WTC11 (cell line): ENCODE data around the gene C1S. TPM values are rescaled to one million over a fixed set of nuclear protein-coding genes. Genes with fewer than 3 reads are reported as not detected.

ENCODE experiments used
- ATAC-seq: fragments of 200-7000 bp; cut with Tn5 transposase; 2 replicates; pipeline ENCODE4 v1.10.0; 2021; ENCODE audit warnings: mild to moderate bottlenecking, moderate library complexity
- CTCF ChIA-PET: fragments of 300-600 bp; sonication (Branson Sonifier 250); formaldehyde crosslinking; loops from one replicate; lab custom pipeline; 2021; ENCODE audit warnings: antibody characterized with exemption; lab: Charles Lee
- POLR2A ChIA-PET: fragments of 350-600 bp; sonication (Branson Sonifier 250); formaldehyde crosslinking; loops from one replicate; lab custom pipeline; 2021; ENCODE audit warnings: antibody characterized with exemption; lab: Charles Lee
- DNase-seq: peaks from one replicate; pipeline ENCODE4 v3.0.0; 2021; ENCODE audit warnings: low spot score
- H3K27ac Mint-ChIP-seq: 2 replicates; pipeline ENCODE4 v1.8.0; 2021; ENCODE audit warnings: mixed read lengths
- H3K27me3 Mint-ChIP-seq: 2 replicates; pipeline ENCODE4 v1.8.0; 2021; ENCODE audit warnings: low read depth, mild to moderate bottlenecking, moderate library complexity, mixed read lengths
- H3K36me3 Mint-ChIP-seq: 2 replicates; pipeline ENCODE4 v1.8.0; 2021; ENCODE audit warnings: mixed read lengths
- H3K4me1 Mint-ChIP-seq: 2 replicates; pipeline ENCODE4 v1.8.0; 2022; ENCODE audit warnings: mixed read lengths
- H3K4me3 Mint-ChIP-seq: 2 replicates; pipeline ENCODE4 v1.8.0; 2021; ENCODE audit warnings: mild to moderate bottlenecking, moderate library complexity, mixed read lengths
- H3K9me3 Mint-ChIP-seq: 2 replicates; pipeline ENCODE4 v1.8.0; 2021; ENCODE audit warnings: mixed read lengths
- ATF6 ChIP-seq: sonication (generic); formaldehyde crosslinking; IDR thresholded peaks from 2 replicates; pipeline ENCODE4 v1.8.1; 2023; ENCODE audit warnings: mild to moderate bottlenecking, missing genetic modification reagents
- E2F1 ChIP-seq: sonication (generic); formaldehyde crosslinking; IDR thresholded peaks from 2 replicates; pipeline ENCODE4 v1.8.0; 2022; ENCODE audit warnings: mild to moderate bottlenecking, missing genetic modification reagents
- E2F4 ChIP-seq: sonication (generic); formaldehyde crosslinking; IDR thresholded peaks from 2 replicates; pipeline ENCODE4 v1.8.1; 2022; ENCODE audit warnings: low read depth, mild to moderate bottlenecking, moderate library complexity, missing genetic modification reagents, borderline replicate concordance
- ELF4 ChIP-seq: sonication (generic); formaldehyde crosslinking; IDR thresholded peaks from 2 replicates; pipeline ENCODE4 v1.8.1; 2022; ENCODE audit warnings: low read depth, mild to moderate bottlenecking, moderate library complexity, missing genetic modification reagents
- ETV6 ChIP-seq: sonication (generic); formaldehyde crosslinking; IDR thresholded peaks from 2 replicates; pipeline ENCODE4 v1.8.1; 2022; ENCODE audit warnings: mild to moderate bottlenecking, missing genetic modification reagents
- FOXK1 ChIP-seq: sonication (generic); formaldehyde crosslinking; IDR thresholded peaks from 2 replicates; pipeline ENCODE4 v1.8.0; 2022; ENCODE audit warnings: mild to moderate bottlenecking, moderate library complexity, missing genetic modification reagents
- IRF2 ChIP-seq: sonication (generic); formaldehyde crosslinking; IDR thresholded peaks from 2 replicates; pipeline ENCODE4 v1.8.0; 2022; ENCODE audit warnings: low read depth, missing genetic modification reagents, borderline replicate concordance
- KAT7 ChIP-seq: sonication (generic); formaldehyde crosslinking; IDR thresholded peaks from 2 replicates; pipeline ENCODE4 v1.8.1; 2023; ENCODE audit warnings: missing genetic modification reagents, mild to moderate bottlenecking, borderline replicate concordance
- MAX ChIP-seq: sonication (generic); formaldehyde crosslinking; IDR thresholded peaks from 2 replicates; pipeline ENCODE4 v1.8.0; 2022; ENCODE audit warnings: mild to moderate bottlenecking, missing genetic modification reagents
- MYBL2 ChIP-seq: sonication (generic); formaldehyde crosslinking; IDR thresholded peaks from 2 replicates; pipeline ENCODE4 v1.8.1; 2023; ENCODE audit warnings: mild to moderate bottlenecking, moderate library complexity, missing genetic modification reagents
- NFYB ChIP-seq: sonication (generic); formaldehyde crosslinking; conservative IDR thresholded peaks from 2 replicates; pipeline ENCODE4 v1.8.0; 2022; ENCODE audit warnings: low read depth, missing genetic modification reagents
- PRDM15 ChIP-seq: sonication (generic); formaldehyde crosslinking; IDR thresholded peaks from 2 replicates; pipeline ENCODE4 v1.8.0; 2022; ENCODE audit warnings: missing genetic modification reagents
- TCF7 ChIP-seq: sonication (generic); formaldehyde crosslinking; IDR thresholded peaks from 2 replicates; pipeline ENCODE4 v1.8.0; 2022; ENCODE audit warnings: mild to moderate bottlenecking, low read depth, missing genetic modification reagents, moderate library complexity
- TEAD4 ChIP-seq: sonication (generic); formaldehyde crosslinking; IDR thresholded peaks from 2 replicates; pipeline ENCODE4 v1.8.0; 2022; ENCODE audit warnings: mild to moderate bottlenecking, missing genetic modification reagents
- ZMAT4 ChIP-seq: fragments of 250-450 bp; sonication (Bioruptor Pico); IDR thresholded peaks from 2 replicates; pipeline ENCODE4 v1.9.0; 2021; ENCODE audit warnings: mild to moderate bottlenecking
- ZNF121 ChIP-seq: sonication (generic); formaldehyde crosslinking; IDR thresholded peaks from 2 replicates; pipeline ENCODE4 v1.8.0; 2023; ENCODE audit warnings: missing genetic modification reagents
- ZNF263 ChIP-seq: sonication (generic); formaldehyde crosslinking; IDR thresholded peaks from 2 replicates; pipeline ENCODE4 v1.8.1; 2022; ENCODE audit warnings: low read depth, mild to moderate bottlenecking, moderate library complexity, missing genetic modification reagents
- ZNF281 ChIP-seq: sonication (generic); formaldehyde crosslinking; IDR thresholded peaks from 2 replicates; pipeline ENCODE4 v1.8.0; 2023; ENCODE audit warnings: mild to moderate bottlenecking, missing genetic modification reagents
- ZNF317 ChIP-seq: sonication (generic); formaldehyde crosslinking; IDR thresholded peaks from 2 replicates; pipeline ENCODE4 v1.8.1; 2023; ENCODE audit warnings: low read depth, mild to moderate bottlenecking, moderate library complexity, missing genetic modification reagents, borderline replicate concordance
- ZNF416 ChIP-seq: fragments of 250-450 bp; sonication (Bioruptor Pico); IDR thresholded peaks from 2 replicates; pipeline ENCODE4 v1.9.0; 2021; ENCODE audit warnings: mild to moderate bottlenecking, inconsistent platforms
- total RNA-seq: library from RNA; stranded (reverse); gene quantifications from 3 replicates; pipeline ENCODE4 v1.2.3, GENCODE V29; 2021

C1S gene
- total RNA-seq, 1 experiment from 2014 or later: 7.6 TPM

GRCh38 chr12:7023114-7023513 lies 37.4 kb upstream of the C1S start (continued):
- TF ChIP-seq PRDM15 (CRISPR knock-in tag) (no peak), ZNF317 (CRISPR knock-in tag) (no peak), KAT7 (CRISPR knock-in tag) (no peak), E2F4 (CRISPR knock-in tag) (no peak), ZMAT4 (CRISPR knock-in tag) (no peak), ZNF121 (CRISPR knock-in tag) (no peak), TEAD4 (CRISPR knock-in tag) (no peak), E2F1 (CRISPR knock-in tag) (no peak)

GRCh38 chr12:7026854-7027253 lies 33.7 kb upstream of the C1S start:
- ChIA-PET CTCF (interaction anchor here (0.7 to 1.1 kb wide), 3 partner anchors 9 to 271 kb away, joined by 3 to 6 read pairs (median 3); partner anchors contain the start of gene LPCAT3), POLR2A (no interaction called here)
- no peak overlapping the region for H3K4me3 Mint-ChIP-seq
- H3K36me3 Mint-ChIP-seq: no peaks in the 10 kb centered on the region
- no peak for ATAC-seq
- no peak for TF ChIP-seq ZNF281 (CRISPR knock-in tag)
- TF ChIP-seq FOXK1: no peak
- no peak for TF ChIP-seq MYBL2 (CRISPR knock-in tag)
- no peak for TF ChIP-seq E2F1 (CRISPR knock-in tag)
- no peak for TF ChIP-seq ATF6
- no peak for TF ChIP-seq MAX (CRISPR knock-in tag)
- TF ChIP-seq ZNF263 (CRISPR knock-in tag): no peak
- TF ChIP-seq IRF2 (CRISPR knock-in tag): no peak
- TF ChIP-seq ELF4 (CRISPR knock-in tag): no peak
- no peak for TF ChIP-seq ZNF416 (CRISPR knock-in tag)
- TF ChIP-seq NFYB: no peak
- no peak for TF ChIP-seq ETV6 (CRISPR knock-in tag)
- no peak for TF ChIP-seq TCF7
- H3K4me1 Mint-ChIP-seq: no peaks in the 10 kb centered on the region
- no peak overlapping the region for H3K27ac Mint-ChIP-seq
- no peaks in the 10 kb centered on the region for H3K9me3 Mint-ChIP-seq
- H3K27me3 Mint-ChIP-seq: no peaks in the 10 kb centered on the region; the same call in 1 of the 2 replicates
- DNase-seq: no peak
